DND-41 (cell line): ENCODE results near the gene AXIN1.
A peak's percentile ranks its signal among the peaks of the same experiment; 100 is the strongest.

Experiments
- ATAC-seq: fragments of 200-7000 bp; cut with Tn5 transposase; 3 replicates; pipeline ENCODE4 v1.9.1; 2021; ENCODE audit warnings: low read depth; ENCODE audit not compliant: insufficient read depth
- DNase-seq: peaks from one replicate; pipeline ENCODE4 v3.0.0-alpha.2; 2020
- H2AFZ ChIP-seq: 2 replicates; pipeline ENCODE4 v1.6.0; 2012; ENCODE audit warnings: low read depth, low read length
- H3K27ac ChIP-seq: 2 replicates; pipeline ENCODE4 v1.5.1; 2012; ENCODE audit warnings: low read length, inconsistent platforms
- H3K27me3 ChIP-seq: fragments of 200-600 bp; sonication (generic); 2 replicates; pipeline ENCODE4 v1.6.0; 2012; ENCODE audit warnings: low read length, mild to moderate bottlenecking, inconsistent platforms; ENCODE audit not compliant: insufficient read depth, poor library complexity
- H3K36me3 ChIP-seq: 2 replicates; pipeline ENCODE4 v1.5.1; 2012; ENCODE audit warnings: low read length, inconsistent platforms; ENCODE audit not compliant: insufficient read depth
- H3K4me1 ChIP-seq: 2 replicates; pipeline ENCODE4 v1.5.1; 2012; ENCODE audit warnings: mild to moderate bottlenecking, low read length; ENCODE audit not compliant: insufficient read depth
- H3K4me2 ChIP-seq: 2 replicates; pipeline ENCODE4 v1.6.0; 2012; ENCODE audit warnings: mild to moderate bottlenecking, moderate library complexity, low read length, inconsistent platforms; ENCODE audit not compliant: insufficient read depth
- H3K4me3 ChIP-seq, 2 experiments: fragments of 200-600 bp in 1 of 2; shearing (Covaris generic) in 1 of 2; 2 replicates each; pipeline ENCODE4 v1.5.1; 2012 to 2016; ENCODE audit warnings: inconsistent platforms in 2 of 2, low read length in 2 of 2, mild to moderate bottlenecking in 2 of 2, low read depth in 1 of 2, moderate library complexity in 1 of 2
- H3K79me2 ChIP-seq: 2 replicates; pipeline ENCODE4 v1.6.0; 2012; ENCODE audit warnings: low read length, inconsistent platforms; ENCODE audit not compliant: insufficient read depth
- H3K9ac ChIP-seq: 2 replicates; pipeline ENCODE4 v1.6.0; 2012; ENCODE audit warnings: low read depth, mild to moderate bottlenecking, inconsistent platforms, low read length, moderate library complexity
- H3K9me3 ChIP-seq: 2 replicates; pipeline ENCODE4 v1.5.1; 2012; ENCODE audit warnings: low read length, moderate library complexity, mild to moderate bottlenecking, inconsistent platforms; ENCODE audit not compliant: insufficient read depth, severe bottlenecking
- H4K20me1 ChIP-seq: 2 replicates; pipeline ENCODE4 v1.6.0; 2012; ENCODE audit warnings: low read length; ENCODE audit not compliant: insufficient read depth
- EZH2 ChIP-seq: IDR thresholded peaks from 3 replicates; pipeline ENCODE4 v1.6.1; 2012; ENCODE audit warnings: borderline replicate concordance, low read depth, mild to moderate bottlenecking, moderate library complexity, low read length, inconsistent platforms; ENCODE audit not compliant: severe bottlenecking
- TF ChIP-seq, protein P1 (sequence below): IDR thresholded peaks from 2 replicates; pipeline ENCODE4 v1.5.1; 2012; ENCODE audit warnings: borderline replicate concordance, low read length, moderate library complexity, mild to moderate bottlenecking; ENCODE audit not compliant: poor library complexity, severe bottlenecking; ENCODE audit errors: extremely low read depth

Gene AXIN1

DNA sequence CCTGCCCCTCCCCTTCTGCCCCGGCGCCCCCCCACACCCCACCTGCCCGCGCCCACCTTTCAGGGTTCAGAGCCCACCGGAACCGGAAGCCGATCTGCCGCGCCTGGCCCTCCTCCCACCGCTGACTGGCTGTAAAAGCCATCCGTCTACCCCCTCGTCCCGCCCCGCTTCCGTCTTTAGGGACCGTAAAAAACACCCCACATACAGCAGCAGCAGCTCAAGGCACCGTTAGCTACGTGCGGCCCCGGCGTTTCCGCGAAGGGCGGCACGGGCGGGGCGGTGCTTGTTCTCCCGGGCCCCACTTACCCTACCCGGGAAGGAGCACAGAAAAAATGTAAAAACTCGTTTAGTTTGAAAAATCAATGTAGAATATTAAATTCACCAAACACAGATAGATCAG lies 17.9 kb upstream of the AXIN1 start, which contains the start of gene MRPL28:
Gene MRPL28 (minus strand): TSS at position 96 of the 400 bp plus-strand sequence. CDS start 320 bp downstream, outside the sequence.
- H3K27ac ChIP-seq, result peak within 1 kb of the TSS; percentile 77
- H3K79me2 ChIP-seq, result peaks cover 7% of the 10 kb centered on the region
- DNase-seq (peak; percentile 97), ATAC-seq (peak; percentile 99)
- H3K4me3 ChIP-seq, result peak within 1 kb of the TSS; percentile 8 to 53; a peak in 3 of 4 replicates
- peaks cover 77% of the 10 kb centered on the region for H3K36me3 ChIP-seq
- TF ChIP-seq EZH2, result no peak
- TF ChIP-seq, protein P1, sequence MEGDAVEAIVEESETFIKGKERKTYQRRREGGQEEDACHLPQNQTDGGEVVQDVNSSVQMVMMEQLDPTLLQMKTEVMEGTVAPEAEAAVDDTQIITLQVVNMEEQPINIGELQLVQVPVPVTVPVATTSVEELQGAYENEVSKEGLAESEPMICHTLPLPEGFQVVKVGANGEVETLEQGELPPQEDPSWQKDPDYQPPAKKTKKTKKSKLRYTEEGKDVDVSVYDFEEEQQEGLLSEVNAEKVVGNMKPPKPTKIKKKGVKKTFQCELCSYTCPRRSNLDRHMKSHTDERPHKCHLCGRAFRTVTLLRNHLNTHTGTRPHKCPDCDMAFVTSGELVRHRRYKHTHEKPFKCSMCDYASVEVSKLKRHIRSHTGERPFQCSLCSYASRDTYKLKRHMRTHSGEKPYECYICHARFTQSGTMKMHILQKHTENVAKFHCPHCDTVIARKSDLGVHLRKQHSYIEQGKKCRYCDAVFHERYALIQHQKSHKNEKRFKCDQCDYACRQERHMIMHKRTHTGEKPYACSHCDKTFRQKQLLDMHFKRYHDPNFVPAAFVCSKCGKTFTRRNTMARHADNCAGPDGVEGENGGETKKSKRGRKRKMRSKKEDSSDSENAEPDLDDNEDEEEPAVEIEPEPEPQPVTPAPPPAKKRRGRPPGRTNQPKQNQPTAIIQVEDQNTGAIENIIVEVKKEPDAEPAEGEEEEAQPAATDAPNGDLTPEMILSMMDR, result no peak
- H3K27me3 ChIP-seq, result no peaks in the 10 kb centered on the region
- H4K20me1 ChIP-seq, result peaks cover 20% of the 10 kb centered on the region; the same call in 1 of the 2 replicates
- peaks cover 27% of the 10 kb centered on the region for H3K4me1 ChIP-seq
- no peaks in the 10 kb centered on the region for H3K9me3 ChIP-seq
- peak within 1 kb of the TSS; percentile 56 for H2AFZ ChIP-seq
- peak within 1 kb of the TSS; percentile 68 for H3K4me2 ChIP-seq
- peak within 1 kb of the TSS; percentile 56 for H3K9ac ChIP-seq

DNA sequence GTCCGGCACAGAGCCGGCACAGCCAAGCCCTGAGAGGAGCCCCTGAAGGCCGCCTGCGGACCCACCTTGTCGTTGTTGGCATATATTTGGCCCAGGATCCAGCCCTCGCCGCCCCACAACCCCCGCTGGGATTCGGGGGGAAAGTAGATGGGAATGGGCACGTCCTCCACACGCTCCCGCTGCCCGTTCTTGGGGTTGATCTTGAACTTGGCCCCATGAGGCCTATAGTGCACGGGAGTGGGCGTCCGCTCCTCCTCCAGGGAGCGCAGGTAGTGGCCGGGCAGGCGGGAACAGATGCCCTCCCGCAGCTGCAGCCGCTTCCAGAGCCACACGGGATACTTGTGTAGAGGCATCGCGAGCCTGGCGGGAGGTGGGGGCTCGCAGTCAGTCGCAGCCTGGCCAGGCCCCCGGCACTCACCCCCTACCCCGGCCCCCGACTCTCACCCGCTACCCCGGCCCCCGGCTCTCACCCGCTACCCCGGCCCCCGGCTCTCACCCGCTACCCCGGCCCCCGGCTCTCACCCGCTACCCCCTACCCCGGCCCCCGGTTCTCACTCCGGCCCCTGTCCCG lies 17.4 kb upstream of the AXIN1 start:
- H4K20me1 ChIP-seq, result peaks cover 20% of the 10 kb centered on the region; the same call in 1 of the 2 replicates
- H2AFZ ChIP-seq, result no peak overlapping the region
- H3K9me3 ChIP-seq, result no peaks in the 10 kb centered on the region
- H3K4me2 ChIP-seq, result peak overlapping the region; percentile 65
- TF ChIP-seq EZH2, result no peak
- TF ChIP-seq, protein P1, result no peak
- H3K27me3 ChIP-seq, result no peaks in the 10 kb centered on the region
- ATAC-seq, result no peak
- peaks cover 27% of the 10 kb centered on the region for H3K4me1 ChIP-seq
- H3K4me3 ChIP-seq, result peak overlapping the region; percentile 8 to 53; a peak in 3 of 4 replicates
- peak overlapping the region; percentile 56 for H3K9ac ChIP-seq
- peaks cover 73% of the 10 kb centered on the region for H3K36me3 ChIP-seq
- DNase-seq, result no peak
- peaks cover 7% of the 10 kb centered on the region for H3K79me2 ChIP-seq
- H3K27ac ChIP-seq, result no peak overlapping the region

DNA sequence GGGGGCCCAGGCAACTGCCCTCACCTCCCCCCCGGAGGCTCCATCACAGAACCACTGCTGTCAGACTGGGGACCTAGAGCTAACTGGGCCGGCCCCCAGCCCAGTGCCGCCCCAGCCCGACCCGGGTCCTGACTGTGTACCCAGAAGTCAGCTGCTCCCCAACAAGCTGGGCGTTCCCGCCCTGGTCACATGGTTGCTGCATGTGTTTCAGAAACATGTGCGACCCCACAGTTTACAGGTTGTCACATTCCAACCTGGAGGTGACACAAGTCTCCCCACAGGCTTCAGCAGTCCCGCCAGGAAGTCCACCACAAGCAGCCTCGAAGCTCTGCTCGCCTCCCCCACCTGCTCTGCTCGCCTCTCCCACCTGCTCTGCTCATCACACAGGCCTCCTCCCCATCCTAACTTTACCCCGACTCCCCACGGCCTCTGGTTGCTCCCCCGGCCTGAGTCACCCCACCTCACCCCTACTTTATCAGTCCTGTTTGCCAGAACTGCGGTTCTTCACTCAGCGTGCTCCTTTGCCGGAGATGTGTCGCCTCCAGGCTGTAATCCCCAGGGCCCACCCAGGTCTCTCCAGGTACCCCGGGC lies 16.8 kb upstream of the AXIN1 start:
- H3K4me3 ChIP-seq, result peak overlapping the region in 1 of 2 experiments; percentile 53; a peak in 3 of 4 replicates
- H2AFZ ChIP-seq, result no peak overlapping the region
- no peaks in the 10 kb centered on the region for H3K9me3 ChIP-seq
- ATAC-seq (no peak), DNase-seq (no peak)
- no peak for TF ChIP-seq EZH2
- TF ChIP-seq, protein P1, result no peak
- H3K4me1 ChIP-seq, result peaks cover 27% of the 10 kb centered on the region
- H3K27ac ChIP-seq, result no peak overlapping the region
- H3K36me3 ChIP-seq, result peaks cover 67% of the 10 kb centered on the region
- H4K20me1 ChIP-seq, result peaks cover 20% of the 10 kb centered on the region; the same call in 1 of the 2 replicates
- peak overlapping the region; percentile 65 for H3K4me2 ChIP-seq
- peaks cover 7% of the 10 kb centered on the region for H3K79me2 ChIP-seq
- no peaks in the 10 kb centered on the region for H3K27me3 ChIP-seq
- peak overlapping the region; percentile 56 for H3K9ac ChIP-seq
